HUES64 (cell line): Measurements from ENCODE around the gene TSPAN9.

Source experiments
- H3K27ac ChIP-seq: 2 replicates; pipeline ENCODE4 v1.7.0; 2013; ENCODE audit warnings: low read depth, low read length, inconsistent platforms
- H3K27me3 ChIP-seq: 2 replicates; pipeline ENCODE4 v1.6.1; 2013; ENCODE audit warnings: mild to moderate bottlenecking, low read length; ENCODE audit not compliant: insufficient read depth
- H3K36me3 ChIP-seq: 2 replicates; pipeline ENCODE4 v1.6.1; 2013; ENCODE audit warnings: mild to moderate bottlenecking, low read length; ENCODE audit not compliant: insufficient read depth
- H3K4me1 ChIP-seq: 2 replicates; pipeline ENCODE4 v1.6.1; 2013; ENCODE audit warnings: mild to moderate bottlenecking, low read length, moderate library complexity; ENCODE audit not compliant: insufficient read depth
- H3K4me3 ChIP-seq: 2 replicates; pipeline ENCODE4 v1.5.1; 2013; ENCODE audit warnings: mild to moderate bottlenecking, low read length, moderate library complexity
- H3K9ac ChIP-seq: 2 replicates; pipeline ENCODE4 v1.6.1; 2013; ENCODE audit warnings: mild to moderate bottlenecking, low read depth, low read length
- H3K9me3 ChIP-seq: 2 replicates; pipeline ENCODE4 v1.6.1; 2013; ENCODE audit warnings: low read depth, low read length; ENCODE audit not compliant: insufficient read depth
- WGBS: fragments of 150-250, 120-280 bp; methylation state at CpG from one replicate; pipeline ENCODE4 v1.1.7; 2013; ENCODE audit warnings: missing lambda C conversion rate; 5-methylcytosine and 5-hydroxymethylcytosine counted together

The TSPAN9 gene

DNA sequence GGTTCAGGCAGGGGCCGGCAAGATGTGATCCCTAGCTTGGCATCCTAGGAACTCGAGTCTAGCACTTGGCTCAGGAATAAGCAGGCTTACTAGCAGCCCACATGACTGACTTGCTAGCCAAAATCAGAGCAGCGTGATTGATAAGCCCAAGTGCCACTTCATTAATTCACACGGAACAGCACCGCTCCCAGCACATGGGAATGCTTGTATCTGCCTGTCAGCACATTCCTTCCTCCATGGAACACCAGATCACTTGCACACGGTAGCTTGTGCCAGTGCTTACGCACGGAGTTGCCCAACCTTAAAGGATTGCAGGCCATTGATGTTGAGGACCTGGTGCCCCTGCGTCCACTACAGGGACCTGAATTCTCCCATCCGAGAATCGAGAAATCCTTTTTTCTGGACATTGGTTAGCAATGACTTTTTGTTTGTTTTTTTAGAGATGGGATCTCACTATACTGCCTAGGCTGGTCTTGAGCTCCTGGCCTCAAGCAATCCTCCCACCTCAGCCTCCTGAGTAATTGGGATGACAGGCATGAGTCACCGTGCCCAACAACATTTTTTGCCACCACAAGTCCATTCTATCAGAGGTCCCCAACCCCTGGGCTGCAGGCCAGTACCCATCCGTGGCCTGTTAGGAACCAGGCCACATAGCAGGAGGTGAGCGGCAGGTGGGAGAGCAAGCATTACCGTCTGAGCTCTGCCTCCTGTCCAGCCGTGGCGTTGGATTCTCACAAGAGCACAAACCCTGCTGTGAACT is 30.6 kb upstream of the TSPAN9 start:
- Histone ChIP-seq H3K27ac (no peak overlapping the region), H3K27me3 (no peaks in the 10 kb centered on the region), H3K4me3 (no peak overlapping the region), H3K9ac (no peak overlapping the region), H3K4me1 (0 out of 2 replicates have a peak, but pooled peaks cover 5% of the 10 kb centered on the region), H3K9me3 (no peaks in the 10 kb centered on the region), H3K36me3 (peaks cover 20% of the 10 kb centered on the region)
- WGBS, result 89% methylated on average over 17 of the region's 17 CpGs

DNA sequence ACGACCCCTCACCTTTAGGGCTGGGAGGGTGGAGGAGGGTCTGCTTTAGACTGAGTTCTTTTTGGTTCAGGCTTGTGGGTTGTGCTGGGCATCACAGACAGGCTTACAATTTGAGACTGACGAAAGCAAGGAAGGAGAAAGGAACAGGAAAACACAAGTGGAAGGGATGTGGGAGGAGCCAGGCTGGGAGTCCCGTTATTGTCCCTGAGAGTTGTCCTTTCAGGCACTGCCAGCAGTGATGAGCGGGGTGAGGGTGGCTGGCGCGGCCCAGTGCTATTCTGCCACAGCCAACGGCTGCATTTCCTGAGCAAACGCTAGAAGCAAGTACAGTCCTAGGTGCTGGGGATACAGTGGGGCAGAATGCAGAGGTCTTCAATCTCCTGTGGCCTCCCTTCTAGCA is 29.2 kb upstream of the TSPAN9 start:
- H3K27me3 ChIP-seq, result no peaks in the 10 kb centered on the region
- H3K4me1 ChIP-seq, result 0 out of 2 replicates have a peak, but pooled peaks cover 5% of the 10 kb centered on the region
- H3K27ac ChIP-seq, result no peak overlapping the region
- H3K36me3 ChIP-seq, result peaks cover 8% of the 10 kb centered on the region
- H3K9ac ChIP-seq, result no peak overlapping the region
- no peaks in the 10 kb centered on the region for H3K9me3 ChIP-seq
- no peak overlapping the region for H3K4me3 ChIP-seq
- WGBS, result 56% methylated on average over 8 of the region's 8 CpGs

DNA sequence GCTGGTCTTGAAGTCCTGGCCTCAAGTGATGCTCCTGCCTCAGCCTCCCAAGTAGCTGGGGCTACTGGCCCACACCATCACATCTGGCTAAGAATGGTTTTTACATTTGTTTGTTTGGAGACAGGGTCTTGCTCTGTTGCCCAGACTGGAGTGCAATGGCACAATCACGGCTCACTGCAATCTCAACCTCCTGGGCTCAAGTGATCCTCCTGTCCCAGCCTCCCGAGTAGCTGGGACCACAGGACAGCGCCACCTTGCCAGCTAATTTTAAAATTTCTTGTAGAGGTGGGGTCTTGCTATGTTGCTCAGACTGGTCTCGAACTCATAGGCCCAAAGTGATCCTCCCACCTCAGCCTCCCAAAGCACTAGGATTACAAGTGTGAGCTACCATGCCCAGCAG is 28.6 kb upstream of the TSPAN9 start:
- Histone ChIP-seq H3K4me1 (0 out of 2 replicates have a peak, but pooled peaks cover 5% of the 10 kb centered on the region), H3K4me3 (no peak overlapping the region), H3K27me3 (no peaks in the 10 kb centered on the region), H3K9me3 (no peaks in the 10 kb centered on the region), H3K27ac (no peak overlapping the region), H3K9ac (no peak overlapping the region), H3K36me3 (peaks cover 7% of the 10 kb centered on the region; the same call in 1 of the 2 replicates)
- 98% methylated on average over 4 of the region's 4 CpGs for WGBS

DNA sequence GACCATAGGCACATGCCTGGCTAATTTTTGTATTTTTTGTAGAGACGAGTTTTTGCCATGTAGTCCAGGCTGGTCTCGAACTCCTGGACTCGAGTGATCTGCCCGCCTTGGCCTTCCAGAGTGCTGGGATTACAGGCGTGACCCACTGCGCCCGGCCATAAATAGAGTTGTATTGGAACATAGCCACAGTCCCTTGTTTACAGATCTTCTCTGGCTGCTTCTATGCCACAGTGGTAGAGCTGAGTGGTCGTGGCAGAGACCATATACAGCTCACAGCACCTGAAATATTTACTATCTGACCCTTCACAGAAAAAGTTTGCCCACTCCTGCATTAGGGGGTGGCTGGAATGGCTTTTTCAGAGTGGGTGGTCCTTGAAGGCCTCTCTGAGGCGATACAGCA is 28.0 kb upstream of the TSPAN9 start:
- no peak overlapping the region for H3K27ac ChIP-seq
- H3K9ac ChIP-seq, result no peak overlapping the region
- H3K27me3 ChIP-seq, result no peaks in the 10 kb centered on the region
- no peaks in the 10 kb centered on the region for H3K9me3 ChIP-seq
- H3K36me3 ChIP-seq, result peaks cover 3% of the 10 kb centered on the region; the same call in 1 of the 2 replicates
- no peak overlapping the region for H3K4me3 ChIP-seq
- 0 out of 2 replicates have a peak, but pooled peaks cover 5% of the 10 kb centered on the region for H3K4me1 ChIP-seq
- 93% methylated on average over 9 of the region's 9 CpGs for WGBS

DNA sequence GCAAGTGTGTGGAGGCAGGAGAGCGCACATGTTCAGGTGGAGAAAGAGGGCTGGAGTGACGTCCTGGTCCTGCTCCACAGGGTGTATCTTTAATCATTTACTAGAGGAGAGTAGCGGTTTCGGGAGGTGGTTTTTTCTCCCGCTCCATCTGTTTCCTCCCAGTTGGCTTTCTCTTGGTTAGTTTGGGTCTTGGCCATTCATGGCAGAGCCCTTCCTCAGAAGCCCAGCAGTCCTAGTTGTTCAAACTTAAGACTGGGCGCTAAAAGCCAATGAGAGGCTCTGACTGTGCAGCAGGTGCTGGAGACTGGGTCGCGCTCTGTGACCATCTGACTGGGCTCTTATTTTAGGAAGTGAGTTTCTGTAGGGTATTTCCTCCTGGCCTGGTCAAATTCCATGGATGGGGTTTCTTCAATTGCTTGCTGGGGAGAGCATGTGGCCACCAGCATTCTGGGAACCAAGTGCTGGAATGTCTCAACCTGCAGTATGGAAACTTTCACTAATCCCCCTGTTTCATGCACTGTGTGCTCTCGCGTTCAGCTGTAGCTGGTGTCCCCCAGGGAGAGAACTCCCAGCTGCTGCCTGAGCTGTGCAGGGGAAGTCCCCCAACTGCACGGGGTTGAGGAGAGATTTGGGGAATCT is 27.4 kb upstream of the TSPAN9 start:
- WGBS, result 91% methylated on average over 11 of the region's 11 CpGs
- Histone ChIP-seq H3K4me1 (0 out of 2 replicates have a peak, but pooled peaks cover 5% of the 10 kb centered on the region), H3K4me3 (no peak overlapping the region), H3K9ac (no peak overlapping the region), H3K36me3 (0 out of 2 replicates have a peak, but pooled peaks cover 2% of the 10 kb centered on the region), H3K9me3 (no peaks in the 10 kb centered on the region), H3K27ac (no peak overlapping the region), H3K27me3 (no peaks in the 10 kb centered on the region)

DNA sequence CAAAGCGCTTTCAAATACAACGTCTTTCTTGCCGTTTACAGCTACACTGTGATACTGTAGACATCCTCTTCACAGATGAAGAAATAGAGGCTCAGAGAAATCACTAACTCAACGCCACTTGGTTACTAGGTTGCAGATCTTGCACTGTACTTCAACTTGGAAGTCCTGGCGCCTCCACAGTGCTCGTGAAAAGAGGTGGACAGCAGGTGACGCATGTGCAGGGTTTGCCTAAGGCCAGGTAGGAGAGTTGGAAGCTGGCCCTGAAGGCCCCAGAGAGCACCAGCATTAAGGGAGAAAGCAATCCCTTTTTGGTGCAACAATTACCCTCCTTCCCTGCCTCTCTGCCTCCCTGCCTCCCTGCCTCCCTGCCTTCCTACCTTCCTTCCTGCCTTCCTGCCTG is 22.8 kb upstream of the TSPAN9 start:
- Histone ChIP-seq H3K9me3 (no peaks in the 10 kb centered on the region), H3K9ac (no peak overlapping the region), H3K27me3 (no peaks in the 10 kb centered on the region), H3K4me1 (peaks cover 8% of the 10 kb centered on the region; the same call in 1 of the 2 replicates), H3K27ac (no peak overlapping the region), H3K36me3 (no peaks in the 10 kb centered on the region), H3K4me3 (no peak overlapping the region)
- 86% methylated on average over 7 of the region's 7 CpGs for WGBS

DNA sequence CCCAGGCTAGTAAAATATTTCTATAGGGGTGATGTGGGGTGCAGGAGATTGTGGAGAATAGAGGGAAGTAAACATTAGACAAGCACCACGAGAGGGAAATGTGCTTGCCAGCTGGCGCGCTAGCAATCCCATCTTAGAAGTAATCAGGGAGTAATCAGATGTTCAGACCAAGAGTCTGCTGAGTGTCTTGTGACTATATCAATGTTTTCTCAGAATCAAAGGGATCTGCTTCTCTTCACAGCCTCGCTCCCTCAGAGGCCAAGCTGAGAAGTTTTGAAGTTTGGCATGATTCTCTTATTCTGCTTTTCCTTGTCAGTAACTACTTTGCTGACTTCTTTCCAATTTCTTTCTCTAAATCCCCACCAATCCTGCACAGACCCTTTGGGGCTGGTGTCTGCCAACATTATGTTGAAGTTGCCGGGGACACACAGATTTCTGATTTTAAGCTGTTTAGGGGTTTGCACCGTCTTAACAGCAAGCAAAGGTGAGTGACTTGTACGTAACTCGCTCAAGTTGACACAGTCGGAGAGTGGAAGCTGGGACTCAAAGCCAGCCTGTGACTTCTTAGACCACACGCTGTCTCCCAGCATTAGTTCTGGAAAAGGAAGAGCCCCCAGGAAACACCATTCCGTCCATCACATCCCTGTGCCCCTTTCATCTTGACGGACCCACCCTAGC is 22.0 kb upstream of the TSPAN9 start:
- 78% methylated on average over 12 of the region's 12 CpGs for WGBS
- Histone ChIP-seq H3K4me1 (peaks cover 8% of the 10 kb centered on the region; the same call in 1 of the 2 replicates), H3K27ac (0 out of 2 replicates have a peak overlapping the region, but pooled peaks have one; percentile 8), H3K9ac (no peak overlapping the region), H3K36me3 (no peaks in the 10 kb centered on the region), H3K9me3 (no peaks in the 10 kb centered on the region), H3K27me3 (no peaks in the 10 kb centered on the region), H3K4me3 (no peak overlapping the region)

DNA sequence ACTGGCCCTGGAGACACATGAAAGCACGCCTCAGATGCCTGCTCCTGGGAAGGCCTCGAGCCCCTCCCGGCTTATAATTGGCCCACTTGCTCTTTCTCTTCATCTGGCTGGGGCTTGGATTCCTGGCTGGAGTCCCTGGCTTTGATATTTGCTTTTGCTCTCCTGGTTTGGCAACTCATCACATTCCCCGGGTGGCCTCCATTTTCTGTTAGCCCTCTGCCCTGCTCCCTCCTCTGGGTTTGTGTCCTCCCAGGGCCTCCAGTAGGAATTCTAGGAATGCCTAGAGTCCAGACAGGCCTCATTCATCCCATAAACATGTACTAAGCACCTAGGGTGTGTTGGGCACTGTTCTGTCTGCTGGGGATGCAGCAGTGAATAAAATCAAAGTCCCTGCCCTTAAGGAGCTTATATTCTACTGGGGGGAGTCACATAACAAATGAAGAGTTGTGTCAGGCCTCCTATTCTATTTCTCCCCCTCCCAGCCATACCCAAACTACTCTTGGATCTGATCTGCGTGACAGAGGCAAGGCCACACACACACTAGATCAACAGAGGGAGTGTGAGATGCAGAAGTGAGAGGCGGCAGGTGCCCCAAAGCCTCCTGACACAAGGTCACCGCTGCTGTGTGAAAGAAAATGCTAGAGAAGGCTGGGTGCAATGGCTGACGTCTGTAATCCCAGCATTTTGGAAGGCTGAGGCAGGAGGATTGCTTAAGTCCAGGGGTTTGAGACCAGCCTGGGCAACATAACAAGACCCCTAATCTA is 21.3 kb upstream of the TSPAN9 start:
- Histone ChIP-seq H3K36me3 (no peaks in the 10 kb centered on the region), H3K9me3 (no peaks in the 10 kb centered on the region), H3K27me3 (no peaks in the 10 kb centered on the region), H3K4me3 (no peak overlapping the region), H3K27ac (no peak overlapping the region), H3K9ac (no peak overlapping the region), H3K4me1 (peaks cover 8% of the 10 kb centered on the region; the same call in 1 of the 2 replicates)
- 85% methylated on average over 8 of the region's 8 CpGs for WGBS

DNA sequence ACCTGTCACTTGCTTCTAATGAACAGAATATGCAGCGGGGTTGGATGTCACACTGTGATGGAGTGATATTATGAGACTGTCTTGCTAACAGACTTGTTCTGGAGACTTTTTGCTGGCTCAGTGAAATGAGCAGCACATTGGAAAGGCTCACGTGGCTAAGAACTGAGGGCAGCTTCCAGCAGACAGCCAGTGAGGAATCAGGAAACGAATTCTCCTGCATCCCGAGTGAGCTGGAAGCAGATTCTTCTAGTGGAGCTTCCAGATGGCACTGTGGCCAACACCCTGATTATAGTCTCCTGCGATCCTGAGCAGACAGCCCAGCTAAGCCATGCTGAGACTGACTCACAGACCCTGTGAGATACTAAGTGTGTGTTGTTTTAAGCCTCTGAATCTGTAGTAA is 16.1 kb upstream of the TSPAN9 start:
- H3K9me3 ChIP-seq, result peaks cover 9% of the 10 kb centered on the region
- 89% methylated on average over 5 of the region's 5 CpGs for WGBS
- peaks cover 16% of the 10 kb centered on the region for H3K4me1 ChIP-seq
- no peak overlapping the region for H3K27ac ChIP-seq
- no peak overlapping the region for H3K4me3 ChIP-seq
- no peak overlapping the region for H3K9ac ChIP-seq
- H3K27me3 ChIP-seq, result no peaks in the 10 kb centered on the region
- H3K36me3 ChIP-seq, result no peaks in the 10 kb centered on the region

DNA sequence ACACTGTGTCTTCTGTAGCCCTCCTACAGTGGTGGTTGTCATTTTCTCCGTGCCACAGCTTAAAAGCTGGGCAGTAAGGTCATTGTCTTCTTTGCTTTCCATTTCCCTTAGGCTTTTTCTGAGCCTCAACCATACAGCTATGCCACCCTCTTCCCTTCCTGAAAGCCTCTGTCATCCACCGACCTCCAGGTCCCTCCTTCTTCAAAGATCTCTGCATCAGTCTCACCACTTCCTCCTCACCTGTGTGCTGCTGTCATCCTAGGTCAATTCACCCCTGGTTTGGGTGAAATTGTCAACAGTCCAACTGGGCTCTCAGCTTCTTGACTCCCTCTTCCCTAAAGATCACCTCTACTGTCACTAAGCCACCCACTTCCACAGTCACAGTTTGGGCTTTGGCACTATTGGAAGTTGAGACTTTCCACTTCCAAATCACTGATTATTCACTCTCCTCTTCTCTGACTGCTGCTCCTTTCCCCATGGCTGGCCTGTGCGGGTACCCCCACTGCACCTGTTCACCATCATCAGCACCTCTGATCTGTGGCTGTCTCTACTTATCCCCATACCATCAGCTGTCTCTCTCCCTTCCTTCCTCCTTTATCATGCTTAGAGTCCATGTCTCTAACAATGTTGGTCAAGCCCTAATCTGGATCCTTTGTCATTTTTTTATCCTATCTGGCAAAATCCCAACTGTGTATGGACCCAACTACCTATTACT is 15.5 kb upstream of the TSPAN9 start:
- peaks cover 16% of the 10 kb centered on the region for H3K4me1 ChIP-seq
- no peaks in the 10 kb centered on the region for H3K36me3 ChIP-seq
- peaks cover 9% of the 10 kb centered on the region for H3K9me3 ChIP-seq
- no peak overlapping the region for H3K4me3 ChIP-seq
- no peak overlapping the region for H3K9ac ChIP-seq
- no peak overlapping the region for H3K27ac ChIP-seq
- 83% methylated on average over 3 of the region's 3 CpGs for WGBS
- no peaks in the 10 kb centered on the region for H3K27me3 ChIP-seq
